ENCODE data around the gene OR2F1.
"Not testable (repeated sequence)": the region's sequence is repeated elsewhere in the genome, so short reads cannot be mapped to it uniquely, and the experiment has no call there.

The OR2F1 gene

DNA sequence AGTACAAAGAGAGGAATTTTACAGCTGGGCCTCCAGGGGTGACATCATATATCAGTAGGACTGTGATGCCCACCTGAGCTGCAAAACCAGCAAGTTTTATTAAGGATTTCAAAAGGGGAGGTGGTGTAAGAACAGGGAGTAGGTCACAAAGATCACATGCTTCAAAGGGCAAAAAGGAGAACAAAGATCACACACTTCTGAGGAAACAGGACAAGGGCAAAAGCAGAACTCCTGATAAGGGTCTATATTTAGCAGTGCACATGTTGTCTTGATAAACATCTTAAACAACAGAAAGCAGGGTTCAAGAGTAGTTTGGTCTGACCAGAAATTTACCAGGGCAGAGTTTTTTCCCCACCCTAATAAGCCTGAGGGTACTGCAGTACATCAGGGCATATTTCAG lies 55.4 kb downstream of the OR2F1 start:
- not testable (repeated sequence) for H3K4me1 ChIP-seq (ENCODE audit: insufficient read depth, low read length); H3K9ac ChIP-seq (ENCODE audit: low read depth, low read length); H3K36me3 ChIP-seq (ENCODE audit: insufficient read depth, low read length); H3K27ac ChIP-seq (ENCODE audit: low read depth, low read length); H3K27me3 ChIP-seq (ENCODE audit: insufficient read depth, low read length); H3K4me3 ChIP-seq (ENCODE audit: low read length)
- H3K9me3 ChIP-seq (ENCODE audit: insufficient read depth, low read depth, low read length): peaks cover 16% of the 10 kb centered on the region

DNA sequence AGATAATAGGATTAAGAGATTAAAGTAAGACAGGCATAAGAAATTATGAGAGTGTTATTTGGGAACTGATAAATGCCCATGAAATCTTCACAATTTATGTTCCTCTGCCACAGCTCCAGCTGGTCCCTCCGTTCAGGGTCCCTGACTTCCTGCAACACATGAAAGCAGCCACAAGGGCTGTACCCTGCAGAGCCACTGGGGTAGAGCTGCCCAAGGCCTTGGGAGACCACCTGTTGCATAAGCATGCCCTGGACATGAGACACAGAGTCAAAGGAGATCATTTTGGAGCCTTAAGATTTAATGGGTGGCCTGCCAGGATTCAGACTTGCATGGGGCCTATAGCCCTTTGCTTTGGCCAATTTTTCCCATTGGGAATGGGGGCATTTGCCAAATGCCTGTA lies 56.2 kb downstream of the OR2F1 start:
- not testable (repeated sequence) for H3K27me3 ChIP-seq (ENCODE audit: insufficient read depth, low read length); H3K27ac ChIP-seq (ENCODE audit: low read depth, low read length); H3K36me3 ChIP-seq (ENCODE audit: insufficient read depth, low read length); H3K4me1 ChIP-seq (ENCODE audit: insufficient read depth, low read length); H3K4me3 ChIP-seq (ENCODE audit: low read length); H3K9ac ChIP-seq (ENCODE audit: low read depth, low read length)
- H3K9me3 ChIP-seq (ENCODE audit: insufficient read depth, low read depth, low read length): peaks cover 16% of the 10 kb centered on the region
- WGBS: 93% methylated on average over 1 of the region's 1 CpG

DNA sequence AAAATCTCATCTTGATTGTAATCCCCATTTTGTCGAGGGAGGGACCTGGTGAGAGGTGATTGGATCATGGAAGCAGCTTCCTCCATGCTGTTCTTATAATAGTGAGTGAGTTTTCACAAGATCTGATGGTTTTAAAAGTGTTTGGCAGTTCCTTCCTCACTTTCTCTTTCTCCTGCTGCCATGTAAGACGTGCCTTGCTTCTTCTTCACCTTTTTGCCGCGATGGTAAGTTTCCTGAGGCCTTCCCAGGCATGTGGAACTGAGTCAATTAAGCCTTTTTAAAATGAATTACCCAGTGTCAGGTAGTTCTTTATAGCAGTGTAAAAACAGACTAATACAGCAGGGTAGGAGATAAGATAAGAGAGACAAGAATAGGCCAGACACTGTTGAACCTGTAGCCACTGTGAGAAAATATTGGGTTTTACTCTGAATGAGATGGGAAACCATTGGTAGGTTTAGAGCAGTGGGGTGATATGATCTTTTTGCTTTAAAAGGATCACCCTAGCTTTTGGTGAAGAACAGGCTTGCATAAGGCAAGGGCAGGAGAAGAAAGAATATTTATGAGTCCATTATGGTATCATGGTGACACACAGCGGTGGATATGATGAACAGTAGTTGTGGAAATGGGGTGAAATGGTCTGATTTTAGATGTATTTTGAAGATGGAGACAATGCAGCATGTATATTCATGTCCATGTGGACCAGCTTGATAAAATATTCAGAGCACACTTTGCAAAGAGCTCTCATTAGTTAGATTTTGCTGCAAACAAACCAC lies 57.0 kb downstream of the OR2F1 start:
- Histone ChIP-seq H3K9ac (ENCODE audit: low read depth, low read length) (no peak overlapping the region), H3K4me3 (ENCODE audit: low read length) (no peak overlapping the region), H3K27ac (ENCODE audit: low read depth, low read length) (no peak overlapping the region), H3K27me3 (ENCODE audit: insufficient read depth, low read length) (no peaks in the 10 kb centered on the region), H3K4me1 (ENCODE audit: insufficient read depth, low read length) (no peaks in the 10 kb centered on the region), H3K36me3 (ENCODE audit: insufficient read depth, low read length) (no peaks in the 10 kb centered on the region), H3K9me3 (ENCODE audit: insufficient read depth, low read depth, low read length) (peaks cover 16% of the 10 kb centered on the region)
- WGBS: 80% methylated on average over 5 of the region's 5 CpGs
